Testis (tissue), 2 donors: ENCODE results near the gene PARVB.

Experiments
- POLR2A ChIP-seq: fragments of 450-650 bp; IDR thresholded peaks from one replicate; pipeline ENCODE4 v1.6.1; 2017; ENCODE audit warnings: antibody characterized with exemption, mild to moderate bottlenecking, moderate library complexity
- TF ChIP-seq, protein P1 (sequence below), 3 experiments: fragments of 450-650 bp in 2 of 3; fragments of 200-600 bp in 1 of 3; sonication (generic) in 1 of 3; IDR thresholded peaks; one replicate each; pipeline ENCODE4 v1.5.1; 2016 to 2019; ENCODE audit warnings: antibody characterized with exemption in 3 of 3, mild to moderate bottlenecking in 2 of 3, moderate library complexity in 1 of 3

DNA sequence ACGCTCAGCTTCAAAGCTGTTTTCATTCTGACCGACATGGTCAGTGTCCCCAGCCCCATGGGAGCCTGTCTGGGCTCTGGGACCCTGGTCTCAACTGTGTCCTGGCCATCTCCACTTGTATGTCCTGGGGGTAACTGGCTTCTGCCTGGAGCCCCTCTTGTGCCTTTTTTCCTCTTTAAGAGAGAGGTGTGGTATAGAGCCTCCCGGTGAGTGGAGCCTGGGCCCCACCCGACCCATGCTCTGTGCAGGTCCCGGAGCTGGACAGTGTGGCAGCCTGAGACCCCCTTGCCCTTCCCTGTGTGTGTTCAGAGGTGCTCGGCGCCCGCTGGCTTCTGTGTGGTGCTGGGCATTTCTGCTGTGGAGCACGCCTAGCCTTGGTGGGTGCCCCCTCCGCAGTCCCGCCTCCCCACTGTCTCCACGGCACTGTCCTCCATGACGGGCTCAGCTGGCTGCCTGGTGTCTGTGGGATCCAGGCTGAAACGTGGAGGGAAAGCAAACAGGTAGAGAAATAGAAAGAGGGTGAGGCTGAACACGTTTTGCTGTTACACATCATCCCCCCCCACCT lies 74.9 kb downstream of the PARVB start:
- TF ChIP-seq, protein P1, sequence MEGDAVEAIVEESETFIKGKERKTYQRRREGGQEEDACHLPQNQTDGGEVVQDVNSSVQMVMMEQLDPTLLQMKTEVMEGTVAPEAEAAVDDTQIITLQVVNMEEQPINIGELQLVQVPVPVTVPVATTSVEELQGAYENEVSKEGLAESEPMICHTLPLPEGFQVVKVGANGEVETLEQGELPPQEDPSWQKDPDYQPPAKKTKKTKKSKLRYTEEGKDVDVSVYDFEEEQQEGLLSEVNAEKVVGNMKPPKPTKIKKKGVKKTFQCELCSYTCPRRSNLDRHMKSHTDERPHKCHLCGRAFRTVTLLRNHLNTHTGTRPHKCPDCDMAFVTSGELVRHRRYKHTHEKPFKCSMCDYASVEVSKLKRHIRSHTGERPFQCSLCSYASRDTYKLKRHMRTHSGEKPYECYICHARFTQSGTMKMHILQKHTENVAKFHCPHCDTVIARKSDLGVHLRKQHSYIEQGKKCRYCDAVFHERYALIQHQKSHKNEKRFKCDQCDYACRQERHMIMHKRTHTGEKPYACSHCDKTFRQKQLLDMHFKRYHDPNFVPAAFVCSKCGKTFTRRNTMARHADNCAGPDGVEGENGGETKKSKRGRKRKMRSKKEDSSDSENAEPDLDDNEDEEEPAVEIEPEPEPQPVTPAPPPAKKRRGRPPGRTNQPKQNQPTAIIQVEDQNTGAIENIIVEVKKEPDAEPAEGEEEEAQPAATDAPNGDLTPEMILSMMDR (IDR thresholded peaks at IDR 0.05), result no peak
- TF ChIP-seq POLR2A, result no peak
